Ammon's horn (tissue), 1 donor: ENCODE measurements around the gene ALDH3B2.
"Not testable (repeated sequence)": the region's sequence is repeated elsewhere in the genome, so short reads cannot be mapped to it uniquely, and the experiment has no call there.

ENCODE experiments used
- DNase-seq: peaks from one replicate; pipeline ENCODE4 v3.0.0-alpha.2; 2016; ENCODE audit warnings: low spot score

ALDH3B2 gene

DNA sequence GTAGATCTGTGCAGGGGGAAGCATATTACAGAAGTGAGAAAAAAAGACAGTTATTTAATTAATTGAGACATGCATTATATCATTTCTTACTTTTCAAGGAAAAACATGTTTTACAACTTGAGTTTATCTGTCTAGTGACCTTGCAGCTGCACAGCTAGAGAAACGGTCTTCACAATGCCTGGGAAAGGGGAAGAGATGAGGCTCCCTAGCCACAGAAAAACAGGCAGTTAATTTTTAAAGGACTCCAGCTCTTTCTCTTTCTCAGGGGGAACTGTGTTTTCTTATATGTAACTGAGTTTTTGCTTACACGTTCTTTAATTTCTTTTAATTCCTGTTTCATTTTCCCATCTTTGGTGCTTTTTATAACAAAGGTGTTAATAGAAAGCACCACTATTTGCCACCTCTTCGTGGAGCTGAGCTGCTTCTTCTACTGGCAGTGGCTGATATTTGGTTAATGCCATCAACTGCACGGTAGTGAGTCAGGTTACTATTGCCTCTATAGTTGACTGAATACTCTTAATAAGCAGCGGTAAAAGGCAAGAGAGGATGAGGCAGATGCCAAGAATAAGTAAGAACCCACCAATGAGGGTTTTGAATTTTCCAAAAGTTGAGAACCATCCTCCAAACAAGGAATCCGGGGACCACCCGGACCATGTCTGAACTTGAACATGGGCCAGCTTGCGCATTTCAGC is 11.4 kb upstream of the ALDH3B2 start:
- DNase-seq, result not testable (repeated sequence)

DNA sequence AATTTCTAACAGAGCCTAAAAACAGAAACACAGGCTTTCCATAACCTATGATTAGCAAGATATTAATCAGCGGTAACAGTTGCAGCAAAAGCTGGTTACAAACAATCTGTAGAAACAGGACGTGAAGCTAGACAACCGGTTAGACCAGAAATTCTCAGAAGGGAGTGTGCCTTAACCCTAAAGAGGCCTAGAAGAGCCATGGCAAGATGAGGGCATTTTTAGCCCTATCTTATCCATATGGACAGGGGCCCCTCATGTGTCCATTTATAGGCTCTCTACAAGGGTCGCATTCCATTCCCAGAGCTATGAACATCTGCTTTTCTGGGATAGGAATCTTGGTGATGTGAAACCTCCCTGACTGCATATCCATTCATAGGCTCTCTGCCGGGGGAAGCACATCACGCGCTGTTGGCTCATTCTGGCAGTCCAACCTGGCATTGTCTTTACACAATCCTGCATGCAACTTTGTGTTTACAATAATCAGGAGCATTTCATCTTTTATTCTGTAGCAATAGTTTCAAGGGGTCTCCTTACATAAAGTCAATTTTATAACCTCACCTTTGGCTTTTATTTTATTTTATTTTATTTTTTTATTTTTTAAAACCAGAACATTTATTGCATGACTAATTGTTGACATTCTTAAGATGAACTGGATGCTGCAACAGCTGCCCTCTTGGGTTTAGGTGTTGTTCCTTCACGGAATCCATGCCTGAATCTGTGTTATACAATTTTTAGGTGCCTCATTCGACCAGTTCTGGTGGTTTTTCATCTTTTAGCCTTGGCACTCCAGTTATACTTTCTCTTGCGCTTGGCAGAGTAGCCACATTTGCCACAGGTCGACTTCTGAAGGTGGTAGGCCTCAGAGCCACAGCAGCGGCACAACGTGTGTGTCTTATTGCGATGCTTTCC is 8.0 kb upstream of the ALDH3B2 start:
- DNase-seq, result not testable (repeated sequence)

DNA sequence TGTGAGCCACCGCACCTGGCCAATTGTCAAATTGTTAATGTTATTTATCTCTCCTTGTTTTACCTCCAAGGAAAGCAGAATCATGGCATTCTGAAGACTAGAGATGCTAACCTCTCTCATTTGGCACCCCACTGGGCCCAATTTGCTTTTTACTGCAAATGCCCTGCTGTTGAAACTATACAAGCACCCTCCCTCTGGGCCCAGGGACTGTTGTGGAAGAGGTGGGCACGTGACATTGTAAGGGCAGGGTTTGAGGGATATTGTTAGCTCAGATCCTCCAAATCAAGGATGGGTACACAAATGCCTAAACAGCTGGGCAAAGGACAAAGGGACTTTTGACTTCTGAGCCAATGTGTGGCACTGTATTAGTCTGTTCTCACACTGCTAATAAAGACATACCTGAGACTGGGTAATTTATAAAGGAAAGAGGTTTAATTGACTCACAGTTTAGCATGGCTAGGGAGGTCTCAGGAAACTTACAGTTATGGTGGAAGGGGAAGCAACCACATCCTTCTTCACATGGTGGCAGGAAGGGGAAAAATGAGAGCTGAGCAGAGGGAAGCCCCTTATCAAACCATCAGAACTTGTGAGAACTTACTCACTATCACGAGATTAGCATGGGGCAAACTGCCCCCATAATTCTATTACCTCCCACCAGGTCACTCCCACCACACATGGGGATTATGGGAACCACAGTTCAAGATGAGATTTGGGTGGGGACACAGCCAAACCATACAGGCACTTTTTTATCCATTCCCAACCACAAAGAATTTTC is 6.5 kb upstream of the ALDH3B2 start:
- DNase-seq, result no peak

DNA sequence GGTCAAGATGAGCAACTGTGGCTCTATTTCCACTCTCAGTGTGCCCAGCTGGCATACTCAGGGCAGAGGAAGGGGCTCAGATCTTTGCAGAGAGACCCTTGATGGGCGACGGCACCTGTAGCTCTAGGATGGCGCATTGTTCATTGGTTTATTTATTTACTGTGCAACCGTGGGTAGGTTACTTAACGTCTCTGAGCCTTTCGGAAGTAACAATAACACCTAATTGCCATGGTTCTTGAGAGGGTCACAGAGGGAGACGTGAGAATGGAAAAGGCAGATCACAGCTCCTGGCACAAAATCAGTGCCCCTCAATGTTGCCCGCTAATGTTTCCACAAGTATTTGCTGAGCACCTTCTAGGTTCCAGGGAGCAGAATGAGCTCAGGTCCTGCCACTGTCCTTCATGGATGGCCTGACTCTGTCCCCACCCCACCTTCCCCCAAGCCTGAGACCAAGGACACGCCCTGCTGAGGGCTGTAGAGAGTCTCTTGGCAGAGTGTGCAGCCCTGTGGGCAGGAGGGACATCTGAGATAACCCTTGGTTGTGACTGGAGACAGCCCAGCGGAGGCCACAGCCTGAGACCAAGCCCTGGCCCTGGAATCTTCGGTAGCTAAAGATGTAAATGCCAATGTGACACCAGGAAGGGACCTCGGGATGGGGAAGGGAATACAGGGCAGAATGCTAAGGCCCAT is 780 bp upstream of the ALDH3B2 start:
- no peak for DNase-seq

DNA sequence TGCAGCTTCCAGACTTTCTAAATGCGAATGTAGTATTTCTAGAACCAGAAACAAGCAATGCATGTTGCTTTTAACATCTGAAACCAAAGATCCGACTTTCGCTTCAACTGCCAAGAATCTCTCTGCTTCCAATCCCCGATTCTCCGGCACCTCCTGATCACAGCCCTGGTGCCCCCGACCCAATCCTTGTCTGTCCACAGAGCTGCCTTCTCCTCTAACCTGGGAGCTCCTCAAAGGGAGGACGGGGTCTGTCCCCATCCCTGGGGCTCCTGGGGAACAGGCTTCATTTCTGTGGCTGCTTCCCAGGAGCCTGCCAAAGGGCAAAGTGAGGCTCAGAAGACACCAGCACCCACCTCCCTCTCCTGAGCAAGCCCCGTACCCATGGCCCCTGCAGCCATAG is 521 bp downstream of the ALDH3B2 start:
- no peak for DNase-seq

DNA sequence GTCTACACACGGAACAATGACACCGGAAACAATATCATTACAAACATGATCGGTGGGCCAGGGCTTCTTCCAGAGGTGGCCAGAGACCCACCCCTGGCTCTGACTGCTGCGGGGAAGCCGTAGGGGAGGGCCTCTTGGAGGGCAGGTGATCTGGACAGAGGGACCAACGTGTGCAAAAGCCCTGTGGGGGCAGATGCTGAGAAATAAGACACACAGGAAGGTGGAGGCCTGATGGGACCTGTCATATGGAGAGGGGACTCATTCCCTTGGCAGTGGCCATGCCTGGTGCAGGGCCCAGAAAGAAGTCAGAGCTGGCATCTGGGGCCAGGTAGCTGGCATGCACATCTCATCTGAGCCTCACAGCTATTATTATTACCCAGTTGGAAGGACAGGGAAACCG is 1.1 kb downstream of the ALDH3B2 start:
- no peak for DNase-seq

DNA sequence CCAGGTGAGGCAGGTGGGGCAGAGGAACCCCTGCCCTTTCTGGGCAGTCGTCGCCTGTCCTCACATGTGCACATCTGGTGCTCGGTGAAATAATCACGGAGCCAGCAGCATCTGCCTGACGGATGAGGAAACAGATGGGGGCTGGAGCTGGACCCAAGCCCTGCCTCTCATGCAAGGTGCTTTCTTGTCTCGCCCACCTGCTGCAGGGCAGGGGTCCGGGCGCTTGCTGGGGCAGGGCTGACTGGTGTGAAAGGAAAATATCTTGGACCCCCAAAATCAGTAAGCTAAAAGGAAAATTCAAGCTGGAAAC is 3.3 kb downstream of the ALDH3B2 start:
- DNase-seq, result no peak

DNA sequence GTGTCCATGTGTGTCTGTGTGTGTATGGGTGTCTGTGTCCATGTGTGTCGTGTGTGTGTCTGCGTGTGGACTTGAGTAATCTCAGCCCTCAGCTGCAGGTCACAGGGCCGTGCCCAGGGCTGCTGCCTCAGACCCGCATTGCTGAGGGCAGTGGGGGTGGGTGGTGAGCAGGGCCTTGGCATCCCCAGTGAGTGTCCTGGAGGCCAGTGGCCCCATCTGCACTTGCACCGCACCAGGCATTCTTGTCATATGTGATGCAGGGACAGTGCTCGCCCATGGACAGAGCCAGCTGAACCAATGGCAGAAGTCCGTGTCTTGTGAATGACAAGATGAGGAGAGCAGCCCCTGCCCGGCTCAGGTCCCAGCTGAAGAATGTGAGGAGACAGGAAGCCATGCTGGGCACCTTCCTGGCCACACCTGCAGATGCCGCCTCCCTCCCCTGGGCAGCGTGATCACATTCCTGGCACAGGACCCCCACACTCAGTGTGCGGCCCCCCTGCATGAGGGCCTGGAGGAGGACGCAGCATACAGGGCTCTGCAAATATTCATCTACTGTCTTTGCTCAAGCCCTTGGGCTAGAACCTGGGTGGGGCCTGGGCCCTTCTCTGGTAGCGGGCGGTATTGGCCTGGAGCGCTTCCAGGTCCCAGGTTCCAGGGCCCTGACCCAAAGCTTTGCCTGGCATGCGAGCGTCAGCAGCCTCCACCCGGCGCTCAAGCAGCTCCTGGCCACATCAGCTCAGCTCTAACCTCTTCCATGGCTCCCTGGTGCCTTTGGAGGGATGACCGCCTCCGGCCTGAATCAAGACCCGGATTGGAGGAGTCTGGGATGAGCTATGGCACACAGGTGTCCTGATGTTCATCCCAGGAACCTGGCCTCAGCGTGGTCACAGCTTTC is 3.9 kb downstream of the ALDH3B2 start:
- DNase-seq, result no peak

DNA sequence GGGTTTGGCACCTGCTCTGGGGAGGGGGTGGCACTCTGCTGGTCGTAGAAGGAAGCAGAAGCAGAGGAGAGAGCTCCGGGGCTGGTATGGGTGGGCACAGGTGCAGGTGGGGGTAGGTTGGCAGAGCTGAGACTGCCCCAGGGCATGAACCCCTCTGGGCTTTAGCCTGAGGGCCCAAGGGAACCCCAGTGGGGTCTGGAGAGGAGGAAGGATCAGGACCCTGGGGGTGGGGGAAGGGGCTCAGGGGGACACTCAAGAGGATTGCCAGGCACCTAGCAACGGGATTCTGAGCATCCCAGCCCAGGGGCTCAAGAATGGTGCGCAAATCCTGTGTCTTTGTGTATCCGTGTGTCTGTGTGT is 6.3 kb downstream of the ALDH3B2 start:
- no peak for DNase-seq

DNA sequence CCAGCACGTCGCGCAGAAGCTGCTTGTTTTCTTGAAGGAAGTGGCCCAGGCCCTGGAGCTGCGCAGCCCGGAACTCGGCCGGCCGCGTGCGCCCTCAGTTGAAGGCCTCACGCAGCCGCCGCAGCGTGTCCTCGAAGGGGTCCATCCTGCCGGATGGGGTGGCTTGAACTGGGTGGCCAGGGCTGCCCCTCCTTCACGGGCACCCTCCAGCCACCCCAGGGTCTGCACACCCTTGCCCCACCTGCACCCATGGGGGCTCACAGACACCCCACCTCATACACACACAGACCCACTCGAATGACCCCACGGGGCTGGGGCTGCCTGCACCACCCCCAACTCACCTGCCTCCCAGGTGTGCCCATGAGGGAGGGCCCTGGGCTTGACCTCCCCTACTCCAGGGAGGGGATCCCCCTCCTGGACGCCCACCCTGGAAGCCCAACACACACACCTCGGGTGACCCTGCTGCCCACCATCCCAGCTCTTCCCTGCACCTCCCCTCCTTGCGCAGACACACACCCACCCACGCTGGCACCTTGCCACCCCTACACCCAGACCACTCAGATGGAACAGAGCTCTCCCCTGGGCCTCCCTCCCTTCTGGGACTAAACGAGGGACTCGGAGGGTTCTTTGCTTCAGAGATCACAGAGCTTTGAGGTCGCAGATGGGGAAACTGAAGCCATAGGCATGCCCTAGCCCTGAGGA is 6.8 kb downstream of the ALDH3B2 start:
- no peak for DNase-seq

DNA sequence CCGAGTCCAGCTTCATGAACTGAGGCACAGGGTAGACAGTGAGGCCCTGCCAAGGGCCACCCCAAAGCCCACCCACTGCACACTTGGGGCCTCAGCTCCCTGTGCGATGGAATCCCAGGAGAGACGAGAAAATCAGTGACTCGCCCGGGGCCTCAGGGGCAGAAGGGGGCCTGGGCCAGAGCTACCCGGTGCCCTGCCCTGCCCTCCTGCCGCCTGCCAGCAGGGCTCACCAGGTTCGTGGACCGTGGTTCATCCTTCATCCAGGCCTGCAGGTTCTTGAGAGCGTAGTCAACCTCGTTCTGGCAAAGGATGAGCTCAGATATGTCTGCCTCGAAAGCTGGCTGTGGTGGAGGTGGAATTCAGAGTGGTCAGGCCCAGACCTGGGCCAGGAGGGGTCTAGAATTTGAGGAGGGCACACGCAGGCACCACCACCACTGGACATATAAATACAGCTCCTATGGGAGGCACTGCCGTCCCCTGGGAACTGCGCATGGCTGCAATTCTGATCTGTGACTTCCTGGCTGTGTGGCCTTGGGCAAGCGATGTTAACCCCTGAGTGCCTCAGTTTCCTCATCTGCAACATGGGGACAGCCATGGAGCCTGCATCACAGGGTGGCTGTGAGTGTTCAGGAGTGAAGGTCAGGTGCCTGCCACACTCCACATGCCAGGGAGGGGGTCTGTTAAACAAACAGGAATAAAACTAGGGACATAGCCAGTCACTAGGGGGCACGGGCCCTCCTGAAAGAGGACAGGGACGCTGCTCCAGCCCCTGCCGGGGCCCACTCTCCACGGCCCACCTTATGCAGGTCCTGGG is 7.5 kb downstream of the ALDH3B2 start:
- DNase-seq, result no peak

DNA sequence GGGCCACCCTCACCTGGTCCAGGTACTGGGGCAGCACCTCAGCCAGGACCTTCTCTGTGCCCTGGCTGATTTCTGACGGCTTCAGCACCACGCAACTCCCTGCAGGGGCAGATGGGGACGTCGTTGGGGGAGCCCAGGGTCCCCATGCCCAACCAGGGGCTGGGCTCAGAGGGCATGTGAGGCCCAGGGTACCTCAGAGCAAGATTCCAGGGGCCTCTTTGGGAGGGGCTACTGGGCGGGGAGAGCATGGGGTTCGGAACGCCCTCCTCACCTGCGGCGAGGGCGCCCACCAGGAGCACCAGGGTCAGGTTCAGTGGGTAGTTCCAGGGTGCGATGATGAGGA is 8.1 kb downstream of the ALDH3B2 start:
- DNase-seq, result no peak

DNA sequence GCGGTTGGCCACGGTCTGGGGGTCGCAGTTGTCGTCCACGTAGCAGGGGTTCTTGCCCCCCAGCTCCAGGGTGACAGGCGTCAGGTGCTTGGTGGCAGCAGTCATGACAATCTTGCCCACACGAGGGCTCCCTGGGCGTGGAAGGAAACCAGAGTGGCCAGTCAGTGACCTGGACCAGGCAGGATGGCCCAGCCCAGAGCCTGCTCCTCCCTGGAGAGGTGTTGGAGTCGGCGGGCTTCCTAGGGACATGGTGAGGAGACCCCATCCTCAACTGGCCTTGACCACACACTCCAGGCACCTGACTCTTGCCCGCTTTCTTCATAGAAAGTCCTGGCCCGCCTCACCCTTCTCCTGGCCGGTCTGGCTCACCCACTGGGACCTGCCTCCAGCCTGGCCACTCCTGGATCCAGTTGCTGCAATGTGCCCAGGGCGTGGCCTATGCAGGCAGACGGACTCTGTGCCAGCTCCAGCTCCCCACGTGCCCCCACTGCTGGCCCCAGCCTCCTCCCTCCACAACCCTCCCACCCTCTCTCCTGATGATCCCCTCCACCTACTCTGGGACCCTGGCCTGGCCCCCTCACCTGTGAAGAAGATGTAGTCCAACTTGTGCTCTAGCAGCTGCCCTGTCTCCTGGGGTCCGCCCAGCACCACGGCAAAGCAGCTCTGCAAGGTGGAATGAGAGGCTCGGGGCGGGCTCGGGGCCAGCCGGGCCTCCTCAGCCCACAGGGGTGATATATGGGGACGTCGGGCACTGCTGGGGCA is 8.7 kb downstream of the ALDH3B2 start:
- DNase-seq, result no peak

DNA sequence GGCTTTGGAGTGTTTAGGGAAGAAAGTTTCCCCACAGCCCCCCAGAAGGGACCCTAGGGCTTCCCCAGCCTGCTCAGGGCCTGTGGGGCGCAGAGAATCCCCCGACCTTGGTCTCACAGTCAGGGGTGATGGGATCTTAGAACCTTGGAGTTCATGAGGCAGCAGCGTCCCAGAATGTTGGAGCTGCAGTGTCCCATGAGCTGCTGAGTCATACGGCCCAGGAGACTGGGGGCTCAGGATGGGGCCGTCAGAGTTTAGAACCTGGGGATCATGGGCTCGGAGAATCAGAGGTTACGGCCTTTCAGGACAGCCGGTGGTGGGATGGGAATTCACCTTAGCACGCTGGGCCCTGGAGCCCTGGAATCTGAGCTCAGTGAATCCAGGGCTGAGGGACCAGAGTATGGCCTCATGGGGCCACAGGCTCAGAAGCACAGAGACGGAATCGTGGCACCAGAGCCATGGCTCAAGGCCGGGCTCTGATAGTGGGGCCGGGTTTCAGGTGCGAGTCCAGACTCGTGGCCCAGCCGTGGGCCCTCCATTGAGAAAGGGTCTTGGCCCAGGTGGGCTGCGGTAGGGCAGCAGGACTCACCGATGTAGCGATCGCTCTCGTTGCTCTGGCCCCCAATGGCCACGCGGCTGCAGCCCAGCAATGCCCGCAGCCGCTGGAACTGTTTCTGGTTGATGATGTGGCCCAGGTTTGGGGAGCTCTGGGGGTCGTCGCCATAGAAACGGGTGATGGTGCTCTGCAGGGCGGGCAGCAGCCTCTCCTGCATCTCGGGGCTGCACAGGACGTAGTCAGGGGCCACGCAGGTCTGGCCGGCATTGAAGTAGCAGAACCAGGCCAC is 9.5 kb downstream of the ALDH3B2 start:
- no peak for DNase-seq

DNA sequence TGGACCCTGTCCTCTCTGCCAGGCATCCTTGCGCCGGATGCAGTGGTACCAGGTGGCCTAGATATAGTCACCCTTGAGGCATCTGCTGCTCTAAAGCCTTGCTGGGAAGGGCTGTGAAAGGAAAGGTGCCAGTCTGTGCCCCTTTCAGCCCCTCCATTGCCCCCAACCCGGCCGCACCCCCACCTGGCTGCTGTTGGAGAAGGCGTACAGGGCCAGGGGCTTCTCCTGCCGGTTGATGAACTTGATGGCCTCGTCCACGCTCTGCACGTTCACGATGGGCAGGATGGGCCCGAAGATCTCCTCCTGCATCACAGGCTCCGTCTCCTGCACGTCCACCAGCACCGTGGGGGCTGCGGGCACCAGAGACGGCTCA is 10.2 kb downstream of the ALDH3B2 start:
- no peak for DNase-seq

DNA sequence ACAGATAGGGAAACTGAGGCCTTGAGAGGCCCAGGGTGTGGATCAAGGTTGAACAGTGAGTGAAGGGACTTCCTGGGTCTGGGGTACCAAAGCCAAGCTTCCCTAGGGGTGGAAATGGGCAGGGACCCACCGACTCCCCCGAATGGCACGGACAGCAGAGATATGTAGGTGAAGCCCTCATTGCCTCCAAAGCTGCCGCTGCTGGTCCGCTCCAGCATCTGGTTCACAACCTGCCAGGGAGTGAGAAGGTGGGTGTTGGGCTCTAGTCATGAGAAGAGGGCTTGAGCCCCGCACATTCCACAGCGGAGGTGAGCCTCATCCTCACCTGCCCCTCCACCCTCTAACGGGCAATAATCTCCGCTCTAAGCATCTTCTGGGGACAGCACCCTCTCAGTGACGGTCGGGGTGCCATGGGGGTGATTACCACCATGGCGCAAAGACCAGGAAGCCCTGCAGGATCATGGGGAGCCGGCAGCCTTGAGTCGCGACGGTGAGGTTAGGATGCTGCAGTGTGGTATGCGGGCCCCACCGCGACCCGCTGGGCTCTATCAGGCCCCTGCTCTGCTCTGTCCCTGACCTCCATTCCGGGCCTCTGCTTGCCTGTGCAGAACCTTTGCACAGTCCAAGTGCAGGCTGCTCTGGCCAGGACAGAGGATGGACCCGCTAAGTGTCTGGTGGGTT is 10.8 kb downstream of the ALDH3B2 start:
- no peak for DNase-seq

DNA sequence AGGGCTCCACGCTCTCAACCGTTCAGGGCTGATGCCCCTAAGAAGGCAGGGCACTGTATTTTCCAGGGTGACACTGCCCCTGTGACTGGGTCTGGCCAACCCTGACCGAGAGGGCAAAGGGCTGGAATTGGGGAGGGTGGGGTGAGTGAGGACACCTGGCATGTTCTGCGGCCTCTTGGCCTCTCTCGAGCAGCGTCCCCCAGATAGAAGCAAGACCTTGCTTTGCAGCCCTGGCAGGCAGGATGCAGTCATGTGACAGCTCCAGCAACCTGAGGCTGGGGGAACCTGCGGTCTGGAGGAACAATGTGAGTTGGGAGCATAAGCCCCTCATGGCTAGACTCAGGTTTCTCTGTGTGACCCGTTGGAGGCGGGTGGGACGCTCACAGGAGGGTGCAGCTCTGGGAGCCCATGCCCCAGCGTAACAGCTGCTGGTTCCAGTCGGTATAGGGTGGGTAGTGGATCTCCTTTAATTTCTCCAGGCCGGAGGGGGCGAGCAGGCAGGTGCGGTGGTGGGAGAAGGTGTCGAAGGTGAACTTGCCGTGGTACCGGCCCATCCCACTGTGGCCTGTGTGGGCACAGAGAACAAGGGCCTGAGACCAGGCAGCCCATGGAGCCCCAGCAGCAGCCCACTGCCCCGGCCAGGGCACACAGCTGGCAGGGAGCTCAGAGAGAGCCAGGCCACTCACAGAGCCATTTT is 11.4 kb downstream of the ALDH3B2 start:
- no peak for DNase-seq
